OCI-LY7 (cell line): ENCODE results near the gene CMIP. TPM values are rescaled to one million over a fixed set of nuclear protein-coding genes. Genes with fewer than 3 reads are reported as not detected.
A peak's percentile ranks its signal among the peaks of the same experiment; 100 is the strongest.

ENCODE experiments used
- BruUV-seq: library from RNA; stranded (reverse); fragments of 400-500 nt; replicated peaks from 2 replicates; lab custom pipeline; 2021; lab: Mats Ljungman, UMichigan
- CTCF ChIA-PET: fragments of 300-600 bp; sonication (Branson Sonifier 250); formaldehyde crosslinking; loops from one replicate; lab custom pipeline; 2022; ENCODE audit warnings: antibody characterized with exemption; ENCODE audit not compliant: unreplicated experiment; lab: Charles Lee
- POLR2A ChIA-PET: fragments of 300-600 bp; sonication (Branson Sonifier 250); formaldehyde crosslinking; loops from one replicate; lab custom pipeline; 2022; ENCODE audit warnings: antibody characterized with exemption; lab: Charles Lee
- DNase-seq: peaks from one replicate; pipeline ENCODE4 v3.0.0-alpha.2; 2015; ENCODE audit warnings: low spot score
- H2AFZ ChIP-seq: fragments of 200-600 bp; sonication (generic), shearing (Covaris generic); 2 replicates; pipeline ENCODE4 v1.6.1; 2014; ENCODE audit warnings: mild to moderate bottlenecking, antibody characterized with exemption, low read length, moderate library complexity
- H3K27ac ChIP-seq: fragments of 200-600 bp; sonication (generic); 2 replicates; pipeline ENCODE4 v1.5.1; 2014; ENCODE audit warnings: mixed run types, low read depth, mild to moderate bottlenecking, moderate library complexity, low read length, inconsistent platforms; ENCODE audit not compliant: poor library complexity, severe bottlenecking
- H3K36me3 ChIP-seq: fragments of 200-600 bp; sonication (generic); 2 replicates; pipeline ENCODE4 v1.6.1; 2014; ENCODE audit warnings: mild to moderate bottlenecking, antibody characterized with exemption, low read length, moderate library complexity, mixed read lengths; ENCODE audit not compliant: insufficient read depth
- H3K4me1 ChIP-seq: fragments of 200-600 bp; sonication (generic); 2 replicates; pipeline ENCODE4 v1.5.1; 2014; ENCODE audit warnings: mild to moderate bottlenecking, low read length; ENCODE audit not compliant: insufficient read depth, poor library complexity, severe bottlenecking
- H3K4me2 ChIP-seq: fragments of 200-600 bp; sonication (generic); 2 replicates; pipeline ENCODE4 v1.6.1; 2014; ENCODE audit warnings: mild to moderate bottlenecking, low read length
- H3K4me3 ChIP-seq: fragments of 200-600 bp; sonication (generic); 2 replicates; pipeline ENCODE4 v1.5.1; 2014; ENCODE audit warnings: mild to moderate bottlenecking, low read depth, low read length; ENCODE audit not compliant: poor library complexity, severe bottlenecking
- H3K79me2 ChIP-seq: fragments of 200-600 bp; sonication (generic); 2 replicates; pipeline ENCODE4 v1.6.1; 2016; ENCODE audit warnings: low read depth, mild to moderate bottlenecking, low read length, moderate library complexity, mixed read lengths; ENCODE audit not compliant: insufficient read depth
- H3K9me2 ChIP-seq: fragments of 200-600 bp; sonication (generic); 2 replicates; pipeline ENCODE4 v1.6.1; 2016; ENCODE audit warnings: mild to moderate bottlenecking, low read length, mixed read lengths; ENCODE audit not compliant: insufficient read depth
- H3K9me3 ChIP-seq: fragments of 200-600 bp; sonication (generic); 2 replicates; pipeline ENCODE4 v1.6.1; 2014; ENCODE audit warnings: mild to moderate bottlenecking, mixed run types, low read length, mixed read lengths
- H4K20me1 ChIP-seq: fragments of 200-600 bp; sonication (generic); 2 replicates; pipeline ENCODE4 v1.6.1; 2014; ENCODE audit warnings: mild to moderate bottlenecking, antibody characterized with exemption, low read length, moderate library complexity, mixed read lengths; ENCODE audit not compliant: insufficient read depth
- CTCF ChIP-seq: fragments of 200-600 bp; sonication (generic); conservative IDR thresholded peaks from 2 replicates; pipeline ENCODE4 v1.5.1; 2014; ENCODE audit warnings: mild to moderate bottlenecking, antibody characterized with exemption, low read length, moderate library complexity, mixed read lengths
- EZH2phosphoT487 ChIP-seq: fragments of 200-600 bp; sonication (generic); IDR thresholded peaks from 2 replicates; pipeline ENCODE4 v1.6.1; 2018; ENCODE audit warnings: low read depth, borderline replicate concordance, mild to moderate bottlenecking, mixed run types, antibody characterized with exemption, low read length, moderate library complexity, mixed read lengths
- intact Hi-C: fragments of 100-400 bp; cut with micrococcal nuclease; formaldehyde crosslinking; loops from one replicate; pipeline ENCODE4 v1.10.0; 2022; ENCODE audit not compliant: unreplicated experiment
- total RNA-seq, 2 experiments: library from RNA; depleted of rRNA in 1 of 2; stranded (reverse); fragments of >200 nt in 1 of 2; shearing (Covaris generic) in 1 of 2; gene quantifications; 2 replicates each; pipeline ENCODE4 v1.2.3, GENCODE V29; 2014 to 2022

CMIP gene
- total RNA-seq, 2 experiments from 2014 or later = 15.4 to 70.3 TPM

- DNase-seq = peak; percentile 90
- no peak overlapping the region for H3K4me2 ChIP-seq
Observed at GRCh38 chr16:81723098-81723723, 278.6 kb downstream of the CMIP start.

GRCh38 chr16:81728435-81728834 lies 283.8 kb downstream of the CMIP start:
- H3K79me2 ChIP-seq = no peaks in the 10 kb centered on the region
- H3K36me3 ChIP-seq = no peaks in the 10 kb centered on the region
- CTCF ChIA-PET = no interaction called here
- peak overlapping the region; percentile 5 for H3K4me3 ChIP-seq
- peak overlapping the region; percentile 79; the same call in 1 of the 2 replicates for H2AFZ ChIP-seq
- H4K20me1 ChIP-seq = no peaks in the 10 kb centered on the region
- H3K4me2 ChIP-seq = peak overlapping the region; percentile 20; the same call in 1 of the 2 replicates
- no peak for TF ChIP-seq EZH2phosphoT487
- no peak for TF ChIP-seq CTCF
- intact Hi-C loops = no loop called here
- no peak for DNase-seq
- no TSS peak for BruUV-seq
- H3K9me2 ChIP-seq = no peaks in the 10 kb centered on the region
- H3K27ac ChIP-seq = peak overlapping the region; percentile 11
- POLR2A ChIA-PET = interaction anchor here (0.6 kb wide), 4 partner anchors 119 to 337 kb away, joined by 3 to 4 read pairs (median 3); no protein-coding TSS in a partner anchor
- H3K9me3 ChIP-seq = no peaks in the 10 kb centered on the region
- H3K4me1 ChIP-seq = peaks cover 45% of the 10 kb centered on the region

More at GRCh38 chr16:81723098-81723723, 278.6 kb downstream of the CMIP start:
- no peak overlapping the region for H3K4me3 ChIP-seq
- no peaks in the 10 kb centered on the region for H3K79me2 ChIP-seq
- no TSS peak for BruUV-seq
- intact Hi-C loops = loop anchor here (1.0 to 5.0 kb wide), 4 partner anchors 100 to 516 kb away; no protein-coding TSS in a partner anchor
- no peak overlapping the region for H3K27ac ChIP-seq
- H3K36me3 ChIP-seq = no peaks in the 10 kb centered on the region
- POLR2A ChIA-PET = no interaction called here
- H3K9me3 ChIP-seq = peaks cover 10% of the 10 kb centered on the region
- CTCF ChIA-PET = interaction anchor here (1.5 kb wide), 1 partner anchor 356 kb away, joined by 3 read pairs; no protein-coding TSS in a partner anchor
- H2AFZ ChIP-seq = no peak overlapping the region
- H3K4me1 ChIP-seq = peaks cover 18% of the 10 kb centered on the region
- no peaks in the 10 kb centered on the region for H4K20me1 ChIP-seq
- TF ChIP-seq CTCF (peak; percentile 86), EZH2phosphoT487 (no peak)
- H3K9me2 ChIP-seq = no peaks in the 10 kb centered on the region

- H3K27ac ChIP-seq = peak overlapping the region; percentile 11
- H2AFZ ChIP-seq = peak overlapping the region; percentile 21; the same call in 1 of the 2 replicates
Observed at GRCh38 chr16:81729451-81729850, 284.8 kb downstream of the CMIP start.

More at GRCh38 chr16:81729451-81729850, 284.8 kb downstream of the CMIP start:
- Histone ChIP-seq H4K20me1 (no peaks in the 10 kb centered on the region), H3K4me1 (peaks cover 45% of the 10 kb centered on the region), H3K4me2 (no peak overlapping the region), H3K9me3 (no peaks in the 10 kb centered on the region), H3K79me2 (no peaks in the 10 kb centered on the region), H3K36me3 (no peaks in the 10 kb centered on the region), H3K4me3 (no peak overlapping the region), H3K9me2 (no peaks in the 10 kb centered on the region)
- BruUV-seq = no TSS peak
- TF ChIP-seq EZH2phosphoT487 (no peak), CTCF (peak; percentile 80)
- intact Hi-C loops = no loop called here
- ChIA-PET CTCF (interaction anchor here (1.0 to 1.3 kb wide), 4 partner anchors 9 to 24 kb away, joined by 3 to 5 read pairs (median 4); no protein-coding TSS in a partner anchor), POLR2A (interaction anchor here (0.5 to 1.5 kb wide), 4 partner anchors 11 to 371 kb away, joined by 3 to 6 read pairs (median 4); no protein-coding TSS in a partner anchor)
- DNase-seq = peak; percentile 66
